Neural cell (in vitro differentiated cells): ENCODE results near the gene PLEKHA5.

Experiments used
- CTCF ChIP-seq: fragments of 450-650 bp; IDR thresholded peaks from 2 replicates; pipeline ENCODE4 v1.5.1; 2014; ENCODE audit warnings: antibody characterized with exemption, mild to moderate bottlenecking, moderate library complexity; ENCODE audit not compliant: poor library complexity, severe bottlenecking
- EP300 ChIP-seq: fragments of 450-650 bp; conservative IDR thresholded peaks from 2 replicates; pipeline ENCODE4 v1.6.1; 2014; ENCODE audit warnings: antibody characterized with exemption, mild to moderate bottlenecking, moderate library complexity; ENCODE audit not compliant: poor library complexity, severe bottlenecking
- EZH2 ChIP-seq: fragments of 200-600, 300-800 bp; shearing (Covaris generic), sonication (generic); IDR thresholded peaks from 2 replicates; pipeline ENCODE4 v1.6.1; 2014; ENCODE audit warnings: antibody characterized with exemption, low read length, borderline replicate concordance, mild to moderate bottlenecking; ENCODE audit not compliant: insufficient read depth, poor library complexity, severe bottlenecking
- MXI1 ChIP-seq: fragments of 450-650 bp; conservative IDR thresholded peaks from 2 replicates; pipeline ENCODE4 v1.6.1; 2014; ENCODE audit warnings: antibody characterized with exemption, mild to moderate bottlenecking; ENCODE audit not compliant: poor library complexity, severe bottlenecking
- RAD21 ChIP-seq: fragments of 450-650 bp; conservative IDR thresholded peaks from 2 replicates; pipeline ENCODE4 v1.6.1; 2014; ENCODE audit warnings: antibody characterized with exemption, mild to moderate bottlenecking, moderate library complexity
- REST ChIP-seq: IDR thresholded peaks from 2 replicates; pipeline ENCODE4 v1.6.1; 2012; ENCODE audit warnings: borderline replicate concordance

GRCh38 chr12:19387161-19387560 is 257.6 kb downstream of the PLEKHA5 start:
- TF ChIP-seq CTCF (no peak), EP300 (no peak), EZH2 (no peak), RAD21 (no peak), MXI1 (no peak), REST (no peak)
